Activated naive CD4-positive, alpha-beta T cell treated with anti-CD3 and anti-CD28 coated beads, Interleukin-2, amount 50 U/mL, for 72 hours (primary cell): ENCODE measurements around the gene TOP3A. TPM values are rescaled to one million over a fixed set of nuclear protein-coding genes. Genes with fewer than 3 reads are reported as not detected.

Source experiments
- ATAC-seq, 2 donors: fragments of 150-1000 bp; cut with Tn5 transposase; 2 replicates each; pipeline ENCODE4 v1.10.0; 2021; ENCODE audit warnings: mild to moderate bottlenecking in 2 of 2, moderate library complexity in 2 of 2
- DNase-seq, 2 donors: peaks; one replicate each; pipeline ENCODE4 v3.0.0; 2021 to 2022; ENCODE audit warnings: low spot score in 2 of 2
- H3K27ac Mint-ChIP-seq, 2 donors: one replicate each; pipeline ENCODE4 v1.8.0; 2022; ENCODE audit warnings: mild to moderate bottlenecking in 2 of 2, mixed read lengths in 2 of 2
- H3K36me3 Mint-ChIP-seq, 2 donors: one replicate each; pipeline ENCODE4 v1.8.0; 2022; ENCODE audit warnings: mixed read lengths in 2 of 2
- H3K9me3 Mint-ChIP-seq, 2 donors: one replicate each; pipeline ENCODE4 v1.8.0; 2022; ENCODE audit warnings: mixed read lengths in 2 of 2
- total RNA-seq, 2 donors: library from RNA; stranded (reverse); gene quantifications; one replicate each; pipeline ENCODE4 v1.2.3, GENCODE V29; 2022

TOP3A gene
- total RNA-seq, 2 donors from 2014 or later = 78.3 to 97.4 TPM

DNA sequence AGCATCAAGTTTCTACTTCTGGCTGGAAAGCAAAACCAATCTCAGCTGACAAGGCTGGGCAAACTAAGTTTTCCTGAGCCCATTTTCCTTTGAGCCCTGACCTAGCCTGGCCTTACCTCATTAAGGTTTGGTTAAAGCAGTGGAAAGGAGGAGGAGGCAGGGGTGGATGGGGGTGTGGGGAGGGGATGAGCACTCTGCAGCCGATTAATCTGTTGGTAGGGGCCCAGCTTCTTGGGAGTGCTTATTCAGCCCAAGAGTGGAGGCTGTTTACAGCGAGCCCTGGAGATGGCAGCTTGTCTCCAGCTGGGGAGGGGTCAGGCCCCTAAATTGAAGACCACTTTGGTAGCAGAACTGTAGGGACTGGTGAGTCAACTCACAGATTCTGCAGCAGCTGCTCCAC is 12.3 kb upstream of the TOP3A start:
- Mint-ChIP-seq H3K27ac (no peak overlapping the region), H3K36me3 (peaks cover 0 to 6% of the 10 kb centered on the region in 2 donors), H3K9me3 (no peaks in the 10 kb centered on the region)
- ATAC-seq (no peak), DNase-seq (no peak)

DNA sequence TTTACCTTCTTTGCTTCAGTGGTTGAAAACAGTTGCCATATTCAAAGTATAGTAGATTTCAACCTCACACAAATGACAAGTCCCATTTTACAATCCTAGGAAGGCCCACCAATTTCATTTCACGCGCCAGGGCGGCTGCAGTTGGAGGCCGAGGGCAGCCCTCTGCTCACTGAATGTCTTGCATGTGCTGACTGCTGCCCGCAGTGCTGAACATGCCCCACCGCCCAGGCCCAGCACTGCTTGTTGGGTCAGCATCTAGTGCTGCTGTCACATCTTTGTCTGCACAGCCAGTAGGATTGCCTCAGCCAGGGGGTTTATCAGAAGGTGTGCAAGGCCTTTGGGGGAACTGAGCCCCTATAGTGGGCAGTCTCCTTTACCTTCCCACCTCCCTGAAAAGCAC is 11.8 kb upstream of the TOP3A start:
- ATAC-seq (no peak), DNase-seq (no peak)
- Mint-ChIP-seq H3K9me3 (no peaks in the 10 kb centered on the region), H3K36me3 (peaks cover 0 to 6% of the 10 kb centered on the region in 2 donors), H3K27ac (peak overlapping the region; percentile 70 to 93)

DNA sequence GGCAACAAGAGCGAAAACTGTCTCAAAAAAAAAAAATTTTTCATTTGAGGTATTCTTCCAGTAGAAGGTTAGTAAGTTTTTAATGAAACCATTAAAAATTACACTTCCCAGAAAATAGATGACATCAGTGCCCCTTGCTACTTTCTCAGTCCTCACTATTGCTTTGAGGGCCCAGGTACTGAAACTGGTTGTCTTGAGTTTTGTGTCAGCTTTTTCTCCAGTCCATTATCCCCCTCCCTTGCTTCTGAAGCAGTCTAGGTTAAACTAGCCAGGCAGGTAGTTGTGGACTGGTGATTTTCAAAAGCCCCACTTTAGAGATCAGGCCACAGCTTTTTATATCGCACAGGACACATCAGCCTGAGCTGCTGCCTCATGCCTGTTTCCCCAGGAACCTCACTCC is 11.2 kb upstream of the TOP3A start:
- Mint-ChIP-seq H3K27ac (peak overlapping the region; percentile 70 to 93), H3K36me3 (peaks cover 0 to 6% of the 10 kb centered on the region in 2 donors), H3K9me3 (no peaks in the 10 kb centered on the region)
- peak; percentile 29 to 73 for ATAC-seq
- no peak for DNase-seq

DNA sequence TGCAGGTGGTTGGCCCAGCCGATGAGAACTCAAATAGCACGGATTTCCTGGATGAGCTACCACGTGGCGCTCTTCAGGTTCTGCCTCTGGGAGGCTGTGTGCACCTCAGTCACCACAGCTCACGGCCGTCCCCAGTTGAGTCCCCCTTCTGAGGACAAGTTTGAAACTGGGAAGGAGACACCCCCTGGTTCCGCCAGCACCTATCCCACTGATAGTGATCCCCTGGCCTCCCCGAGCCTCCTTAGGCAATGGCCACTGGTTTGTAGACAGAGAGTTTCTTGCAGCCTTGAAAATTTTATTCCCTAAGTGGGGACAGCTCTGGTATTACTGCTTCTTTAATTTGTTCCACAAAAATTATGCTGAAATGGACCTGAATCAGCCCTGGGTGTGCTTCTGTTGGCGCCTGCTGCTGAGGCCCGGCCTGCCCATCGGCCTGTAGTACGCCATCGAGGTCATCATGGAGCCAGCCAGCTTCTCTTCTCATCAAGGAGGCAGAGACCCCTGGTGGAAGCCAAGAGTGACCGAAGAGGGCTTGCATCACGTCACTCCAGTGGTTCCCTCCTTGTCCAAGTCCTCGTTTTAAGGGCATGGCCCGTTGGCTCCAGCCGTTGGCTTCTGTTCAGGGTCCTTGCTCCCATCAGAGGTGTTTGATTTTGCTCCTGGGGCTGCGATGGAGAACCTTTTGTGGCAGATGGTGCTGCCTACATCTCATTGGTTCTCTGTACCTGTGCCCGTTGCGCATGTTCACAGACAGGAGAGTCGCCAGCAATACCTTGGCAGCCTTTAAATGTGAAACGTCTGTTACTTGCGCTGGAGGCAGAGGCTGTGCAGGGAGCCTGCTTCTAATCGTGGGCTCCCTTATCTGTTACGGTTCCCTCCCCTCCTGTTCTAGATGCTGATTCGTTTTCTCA is 9.6 kb upstream of the TOP3A start:
- Mint-ChIP-seq H3K9me3 (no peaks in the 10 kb centered on the region), H3K27ac (peak overlapping the region; percentile 70 to 93), H3K36me3 (peaks cover 0 to 12% of the 10 kb centered on the region in 2 donors)
- DNase-seq (no peak), ATAC-seq (no peak)

DNA sequence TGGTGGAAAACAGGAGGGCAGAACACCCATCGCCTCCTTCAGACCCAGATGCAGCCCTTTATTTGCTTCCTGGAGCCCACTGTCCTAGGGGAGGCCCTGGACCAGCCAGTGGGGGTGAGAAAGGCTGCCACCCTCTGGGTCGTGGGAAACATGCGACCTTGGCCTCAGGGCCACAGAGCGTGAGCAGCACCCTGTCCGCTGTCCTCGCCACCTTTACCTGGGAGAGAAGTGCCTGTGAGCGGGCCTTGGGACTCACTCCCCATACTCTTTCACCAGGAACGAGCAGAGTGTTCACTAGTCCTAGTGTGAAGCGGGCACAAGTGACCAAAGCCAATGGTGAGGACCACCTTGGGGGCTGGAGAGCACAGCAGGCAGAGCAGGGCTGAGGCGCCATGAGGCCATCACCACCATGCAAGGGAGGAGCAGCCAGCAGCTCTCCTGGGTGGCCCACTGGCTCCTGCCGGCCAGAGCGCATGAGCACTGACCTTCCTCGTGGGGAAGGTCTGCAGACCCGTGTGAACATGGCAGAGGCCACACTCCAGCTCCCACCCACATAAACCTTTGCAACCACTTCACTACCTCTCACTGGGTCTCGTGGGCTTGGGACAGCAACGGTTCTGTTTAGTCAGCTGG is 8.8 kb upstream of the TOP3A start:
- Mint-ChIP-seq H3K36me3 (peaks cover 0 to 12% of the 10 kb centered on the region in 2 donors), H3K27ac (peak overlapping the region; percentile 70 to 86)
- no peak for ATAC-seq

DNA sequence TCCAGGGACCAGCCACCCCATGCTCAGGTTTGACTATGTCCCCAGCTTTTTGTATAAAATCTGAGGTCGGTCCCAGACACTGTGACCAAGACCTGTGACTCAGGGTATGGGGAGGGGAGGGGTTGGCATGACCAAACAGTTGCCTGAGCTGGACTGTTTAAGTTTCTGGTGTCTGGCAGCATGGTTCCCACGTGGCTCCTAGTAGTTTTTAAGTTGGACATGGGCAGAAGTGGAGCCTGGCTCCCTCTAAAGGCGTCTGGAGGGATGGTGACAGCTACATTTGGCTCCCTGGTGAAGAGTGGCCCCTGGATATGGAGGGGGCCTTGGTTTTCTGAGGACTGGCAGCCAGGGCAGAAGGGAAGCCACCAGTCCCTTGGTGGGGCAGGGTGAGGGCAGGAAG is 8.2 kb upstream of the TOP3A start:
- H3K27ac Mint-ChIP-seq = peak overlapping the region; percentile 37 to 86
- H3K36me3 Mint-ChIP-seq = peaks cover 0 to 12% of the 10 kb centered on the region in 2 donors
- no peaks in the 10 kb centered on the region for H3K9me3 Mint-ChIP-seq
- DNase-seq (no peak), ATAC-seq (no peak)

More for the DNA sequence above, 8.8 kb upstream of the TOP3A start:
- no peak for DNase-seq
- H3K9me3 Mint-ChIP-seq = no peaks in the 10 kb centered on the region

DNA sequence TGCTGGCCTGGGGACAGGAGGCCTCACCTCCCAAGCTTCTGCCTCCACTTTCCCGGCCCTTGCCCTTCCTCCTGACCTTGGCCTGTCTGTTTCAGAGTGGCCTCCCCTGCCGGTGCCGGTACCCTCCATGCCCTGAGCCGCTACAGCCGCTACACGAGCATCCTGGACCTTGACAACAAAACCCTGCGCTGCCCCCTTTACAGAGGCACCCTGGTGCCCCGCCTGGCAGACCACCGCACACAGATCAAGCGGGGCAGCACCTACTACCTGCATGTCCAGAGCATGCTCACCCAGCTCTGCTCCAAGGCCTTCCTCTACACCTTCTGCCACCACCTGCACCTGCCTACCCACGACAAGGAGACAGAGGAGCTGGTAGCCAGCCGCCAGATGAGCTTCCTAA is 7.7 kb upstream of the TOP3A start:
- H3K27ac Mint-ChIP-seq = peak overlapping the region in 1 of 2 donors; percentile 79

DNA sequence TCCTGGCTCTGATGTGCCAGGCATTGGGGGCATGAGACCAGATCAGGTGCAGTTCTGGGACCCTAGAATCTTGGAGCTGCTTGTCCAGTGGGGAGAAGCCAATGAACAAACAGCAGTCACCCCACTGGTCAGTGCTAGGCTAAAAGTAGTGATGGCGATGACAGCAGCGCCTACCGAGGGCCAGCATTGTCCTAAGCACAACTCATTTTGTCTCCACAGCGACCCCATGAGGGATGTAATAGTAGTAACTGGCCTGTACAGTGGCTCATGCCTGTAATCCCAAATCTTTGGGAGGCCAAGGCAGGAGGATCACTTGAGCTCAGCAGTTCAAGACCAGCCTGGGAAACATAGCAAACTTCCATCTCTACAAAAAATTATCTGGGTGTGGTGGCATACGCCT is 6.5 kb upstream of the TOP3A start:
- Mint-ChIP-seq H3K36me3 (peaks cover 0 to 22% of the 10 kb centered on the region in 2 donors), H3K9me3 (no peaks in the 10 kb centered on the region), H3K27ac (peak overlapping the region; percentile 15 to 67)
- DNase-seq (no peak), ATAC-seq (no peak)

More for the DNA sequence above, 7.7 kb upstream of the TOP3A start:
- DNase-seq (no peak), ATAC-seq (no peak)
- Mint-ChIP-seq H3K9me3 (no peaks in the 10 kb centered on the region), H3K36me3 (peaks cover 0 to 12% of the 10 kb centered on the region in 2 donors)

DNA sequence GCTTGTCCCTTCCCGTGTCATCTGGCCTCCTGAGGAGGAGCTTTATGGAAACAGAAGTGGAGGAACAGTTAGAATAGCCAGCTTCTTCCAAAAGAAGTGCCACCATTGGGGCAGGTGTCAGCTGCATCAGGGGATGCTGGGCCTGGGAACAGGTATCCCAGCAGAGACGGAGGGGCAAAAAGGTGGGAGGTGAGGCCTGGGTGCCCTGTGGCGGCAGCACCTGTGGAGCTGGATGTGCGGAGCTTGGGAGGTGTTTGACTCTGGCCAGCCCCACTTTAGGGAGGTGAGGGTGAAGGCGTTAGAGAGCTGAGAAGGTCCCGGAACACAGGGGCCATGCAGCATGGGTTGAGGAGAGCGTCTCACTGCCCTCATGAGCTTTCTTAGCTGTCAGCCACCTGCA is 5.5 kb upstream of the TOP3A start:
- DNase-seq (no peak), ATAC-seq (no peak)
- Mint-ChIP-seq H3K36me3 (peaks cover 0 to 32% of the 10 kb centered on the region in 2 donors), H3K27ac (peak overlapping the region; percentile 67 to 74), H3K9me3 (no peaks in the 10 kb centered on the region)

DNA sequence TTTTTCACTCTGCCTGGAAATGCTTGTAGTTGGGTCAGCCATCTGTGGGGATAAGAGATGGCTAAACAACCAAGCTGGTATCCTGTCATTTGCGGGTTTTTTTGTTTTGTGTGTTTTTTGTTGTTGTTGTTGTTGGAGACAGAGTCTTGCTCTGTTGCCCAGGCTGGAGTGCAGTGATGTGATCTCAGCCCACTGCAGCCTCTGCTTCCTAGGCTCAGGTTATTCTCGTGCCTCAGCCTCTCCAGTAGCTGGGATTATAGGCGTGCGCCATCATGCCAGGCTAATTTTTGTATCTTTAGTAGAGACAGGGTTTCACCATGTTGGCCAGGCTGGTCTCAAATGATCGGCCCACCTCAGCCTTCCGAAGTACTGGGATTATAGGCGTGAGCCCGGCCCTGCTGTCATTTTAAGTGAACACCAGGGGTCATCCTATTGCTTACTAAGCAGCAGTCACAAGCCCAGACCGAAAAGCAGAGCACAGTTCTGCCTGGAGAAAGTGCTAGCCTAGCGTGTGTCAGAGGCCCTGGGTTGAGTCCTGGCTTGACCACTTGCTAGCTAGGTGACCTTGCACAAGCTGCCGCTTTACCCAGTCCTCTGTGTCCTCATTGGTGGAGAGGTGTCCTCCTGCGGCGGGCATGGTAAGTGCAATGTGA is 4.9 kb upstream of the TOP3A start:
- Mint-ChIP-seq H3K27ac (peak overlapping the region; percentile 67 to 74), H3K9me3 (no peaks in the 10 kb centered on the region), H3K36me3 (peaks cover 0 to 31% of the 10 kb centered on the region in 2 donors)
- DNase-seq = no peak
- ATAC-seq = no peak

DNA sequence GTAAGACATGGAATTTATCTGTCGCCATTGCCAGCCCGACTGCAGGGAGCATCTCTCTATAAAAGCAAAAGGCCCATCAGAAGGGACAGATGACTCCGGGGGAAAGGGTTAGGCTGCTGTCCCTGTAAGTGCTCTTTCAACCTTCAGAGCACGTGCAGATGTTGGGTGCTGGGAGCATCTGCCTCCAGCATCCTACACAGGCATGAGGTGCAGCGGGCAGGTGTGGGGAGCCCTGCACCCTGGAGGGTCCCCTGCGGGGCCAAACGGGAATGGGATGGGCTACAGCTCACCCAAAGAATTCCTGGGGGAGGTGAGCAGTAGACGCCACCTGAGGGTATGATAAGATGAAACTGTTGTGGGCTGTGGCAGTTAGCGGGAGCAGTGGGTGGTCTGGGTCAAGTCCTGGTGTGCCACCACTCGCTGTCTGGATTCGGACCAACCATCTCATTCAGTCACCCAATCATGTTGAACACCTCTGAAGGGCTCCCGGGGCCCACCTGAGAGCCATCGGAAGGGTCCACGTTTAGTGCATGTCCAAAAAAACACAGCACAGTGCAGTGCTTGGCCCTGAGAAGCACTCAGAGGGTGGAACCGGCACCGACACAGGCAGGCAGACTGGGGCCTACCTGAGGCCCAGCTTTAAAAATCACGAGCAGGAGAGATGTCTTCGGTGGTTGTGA is 4.1 kb upstream of the TOP3A start:
- no peak for DNase-seq
- Mint-ChIP-seq H3K27ac (peak overlapping the region; percentile 67 to 68), H3K9me3 (no peaks in the 10 kb centered on the region), H3K36me3 (peaks cover 5 to 38% of the 10 kb centered on the region in 2 donors)
- no peak for ATAC-seq

DNA sequence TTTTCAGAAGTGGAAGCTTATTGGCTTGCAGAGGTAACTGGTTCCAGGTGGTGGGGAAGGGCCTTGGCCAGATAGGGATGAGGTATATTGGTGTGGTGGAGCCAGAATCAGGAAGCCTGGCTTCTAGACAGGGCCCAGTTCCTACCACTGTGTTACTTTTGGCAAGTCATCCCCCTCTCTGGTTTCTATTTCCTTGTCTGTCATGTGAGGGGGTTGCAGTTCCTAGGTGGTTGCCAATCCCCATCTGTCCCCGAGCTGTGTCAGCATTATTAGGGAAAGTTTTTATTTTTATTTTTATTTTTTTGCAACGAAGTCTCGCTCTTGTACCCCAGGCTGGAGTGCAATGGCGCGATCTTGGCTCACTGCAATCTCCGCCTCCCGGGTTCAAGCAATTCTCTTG is 3.3 kb upstream of the TOP3A start:
- ATAC-seq = no peak
- H3K36me3 Mint-ChIP-seq = peaks cover 12 to 46% of the 10 kb centered on the region in 2 donors
- H3K9me3 Mint-ChIP-seq = no peaks in the 10 kb centered on the region

DNA sequence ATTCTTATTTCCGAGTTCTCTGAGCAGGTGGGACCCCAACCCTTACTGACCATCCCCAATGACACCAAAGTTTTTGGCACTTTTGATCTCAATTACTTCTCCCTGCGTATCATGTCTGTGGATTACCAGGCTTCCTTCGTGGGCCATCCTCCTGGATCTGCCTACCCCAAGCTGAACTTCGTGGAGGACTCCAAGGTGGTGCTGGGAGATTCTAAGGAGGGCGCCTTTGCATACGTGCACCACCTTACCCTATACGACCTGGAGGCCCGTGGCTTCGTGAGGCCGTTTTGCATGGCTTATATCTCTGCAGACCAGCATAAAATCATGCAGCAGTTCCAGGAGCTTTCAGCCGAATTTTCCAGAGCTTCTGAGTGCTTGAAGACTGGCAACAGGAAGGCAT is 1.2 kb upstream of the TOP3A start:
- ATAC-seq (no peak), DNase-seq (no peak)
- Mint-ChIP-seq H3K27ac (peak overlapping the region; percentile 91 to 100), H3K36me3 (peaks cover 27 to 61% of the 10 kb centered on the region in 2 donors), H3K9me3 (no peaks in the 10 kb centered on the region)

More for the DNA sequence above, 3.3 kb upstream of the TOP3A start:
- peak overlapping the region; percentile 65 to 67 for H3K27ac Mint-ChIP-seq
- no peak for DNase-seq

DNA sequence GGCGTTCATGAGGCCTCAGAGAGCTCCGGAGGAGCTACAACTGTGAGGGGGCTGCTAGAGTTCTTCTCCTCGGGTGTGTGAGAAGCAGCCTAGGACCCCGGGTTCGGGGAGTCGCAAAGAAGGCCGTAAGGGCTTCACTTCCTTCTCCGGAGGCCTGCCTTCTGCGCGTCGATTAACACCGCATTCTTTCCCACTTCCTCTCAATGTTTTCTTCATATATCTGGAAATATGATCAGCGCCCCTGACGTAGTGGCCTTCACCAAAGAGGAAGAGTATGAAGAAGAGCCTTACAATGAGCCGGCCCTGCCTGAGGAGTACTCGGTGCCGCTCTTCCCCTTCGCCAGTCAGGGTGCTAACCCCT is 748 bp upstream of the TOP3A start:
- Mint-ChIP-seq H3K27ac (peak overlapping the region; percentile 91 to 100), H3K9me3 (no peaks in the 10 kb centered on the region), H3K36me3 (peaks cover 27 to 61% of the 10 kb centered on the region in 2 donors)
- DNase-seq = no peak
- ATAC-seq = peak in 1 of 2 donors; percentile 10

DNA sequence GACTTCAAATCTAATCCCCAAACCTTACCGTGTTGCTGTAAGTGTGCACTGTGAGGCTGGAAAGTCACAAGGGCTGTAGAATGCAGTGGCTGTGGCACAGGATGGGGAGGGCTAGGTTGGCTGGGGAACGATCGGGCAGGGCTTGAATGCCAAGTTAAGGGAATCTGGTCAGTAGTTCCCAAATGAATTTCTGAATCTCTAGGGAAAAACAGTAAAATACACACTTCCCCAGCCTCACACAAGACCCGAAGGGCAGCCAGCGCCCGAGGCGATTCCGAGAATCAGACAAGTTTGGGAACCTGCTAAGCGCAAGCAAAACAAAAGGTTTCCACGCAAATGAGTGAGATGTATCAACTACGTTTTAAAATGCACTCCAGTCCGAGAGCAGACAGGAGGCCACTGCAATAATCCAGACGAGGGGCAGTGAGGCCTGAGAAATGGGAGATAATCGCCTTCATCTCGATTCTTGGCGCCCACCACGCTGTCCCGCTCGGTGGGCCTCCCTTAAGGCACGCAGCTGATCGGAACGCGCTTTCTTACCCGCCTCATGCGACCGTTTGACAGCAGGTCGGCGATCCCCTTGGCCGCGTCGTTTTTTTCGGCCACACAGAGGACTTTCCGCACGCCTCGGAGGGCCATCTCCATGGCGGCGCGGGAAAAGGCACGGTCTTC is 599 bp downstream of the TOP3A start:
- H3K9me3 Mint-ChIP-seq = no peaks in the 10 kb centered on the region
- H3K27ac Mint-ChIP-seq = peak overlapping the region; percentile 91 to 100
- peaks cover 32 to 55% of the 10 kb centered on the region in 2 donors for H3K36me3 Mint-ChIP-seq
- DNase-seq (no peak), ATAC-seq (no peak)

DNA sequence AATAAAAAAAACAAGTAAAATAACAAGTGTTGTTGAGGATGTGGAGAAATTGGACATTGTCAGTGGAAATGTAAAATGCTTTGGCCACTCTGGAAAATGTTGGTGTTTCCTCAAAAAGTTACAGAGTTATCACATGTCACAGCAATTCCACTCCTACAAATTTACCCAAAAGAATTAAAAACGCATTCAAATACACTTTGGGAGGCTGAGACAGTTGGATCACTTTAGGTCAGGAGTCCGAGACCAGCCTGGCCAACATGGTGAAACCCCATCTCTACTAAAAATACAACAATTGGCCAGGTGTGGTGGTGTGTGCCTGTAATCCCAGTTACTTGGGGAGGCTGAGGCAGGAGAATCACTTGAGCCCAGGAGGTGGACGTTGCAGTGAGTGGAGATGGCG is 5.6 kb downstream of the TOP3A start:
- Mint-ChIP-seq H3K9me3 (no peaks in the 10 kb centered on the region), H3K36me3 (peaks cover 30 to 34% of the 10 kb centered on the region in 2 donors), H3K27ac (peak overlapping the region in 1 of 2 donors; percentile 29)
- ATAC-seq (no peak), DNase-seq (no peak)
